H1 (cell line): ENCODE results near the gene RASGRF1. TPM values are rescaled to one million over a fixed set of nuclear protein-coding genes. Genes with fewer than 3 reads are reported as not detected.

ENCODE experiments used
- CTCF ChIA-PET: fragments of 300-600 bp; sonication (Branson Sonifier 250); formaldehyde crosslinking; loops from one replicate; lab custom pipeline; 2021; ENCODE audit not compliant: partially characterized antibody; lab: Charles Lee
- POLR2A ChIA-PET: fragments of 300-600 bp; sonication (Branson Sonifier 250); formaldehyde crosslinking; loops from one replicate; lab custom pipeline; 2021; ENCODE audit warnings: inconsistent platforms; ENCODE audit not compliant: partially characterized antibody; lab: Charles Lee
- DNase-seq, 2 experiments: peaks; one replicate each; pipeline versions ENCODE4 v3.0.0 to v3.0.0-alpha.2; 2010 to 2022; ENCODE audit warnings: low spot score in 2 of 2, low read depth in 1 of 2, mixed read lengths in 1 of 2
- FAIRE-seq: peaks from 2 replicates; lab custom pipeline; 2011; peaks lifted over from hg19 to GRCh38; lab: Jason Lieb, UNC
- H2AFZ ChIP-seq: 2 replicates; pipeline ENCODE4 v1.8.1; 2012; ENCODE audit warnings: low read length, inconsistent platforms
- H2AK5ac ChIP-seq: 2 replicates; pipeline ENCODE4 v1.6.1; 2013; ENCODE audit warnings: low read depth, low read length
- H2BK120ac ChIP-seq: replicated peaks from 2 replicates; pipeline ENCODE3; 2013; ENCODE audit warnings: low read depth, low read length, inconsistent platforms
- H2BK12ac ChIP-seq: 2 replicates; pipeline ENCODE4 v1.6.1; 2013; ENCODE audit warnings: low read depth, low read length
- H2BK15ac ChIP-seq: 2 replicates; pipeline ENCODE4 v1.6.1; 2013; ENCODE audit warnings: low read length
- H2BK20ac ChIP-seq: 2 replicates; pipeline ENCODE4 v1.6.1; 2013; ENCODE audit warnings: low read length
- H2BK5ac ChIP-seq: 2 replicates; pipeline ENCODE4 v1.6.1; 2013; ENCODE audit warnings: low read depth, low read length
- H3K14ac ChIP-seq: 2 replicates; pipeline ENCODE4 v1.6.1; 2013; ENCODE audit warnings: inconsistent platforms; ENCODE audit not compliant: insufficient read length
- H3K18ac ChIP-seq: 2 replicates; pipeline ENCODE4 v1.6.1; 2013; ENCODE audit warnings: low read length; ENCODE audit errors: extremely low read depth
- H3K23ac ChIP-seq: 2 replicates; pipeline ENCODE4 v1.6.1; 2013; ENCODE audit warnings: inconsistent platforms; ENCODE audit not compliant: insufficient read length
- H3K23me2 ChIP-seq: 2 replicates; pipeline ENCODE4 v1.6.1; 2013; ENCODE audit warnings: low read depth, low read length
- H3K27ac ChIP-seq: 2 replicates; pipeline ENCODE4 v1.6.1; 2011; ENCODE audit warnings: low read depth, low read length, inconsistent platforms
- H3K27me3 ChIP-seq, 4 experiments: replicated peaks in 1 of 4; 1 replicate in 1 of 4; 2 replicates in 3 of 4; pipeline versions ENCODE4 v1.6.1 to v1.8.1; 2011 to 2013; ENCODE audit warnings: low read length in 3 of 4, mild to moderate bottlenecking in 3 of 4, inconsistent platforms in 2 of 4, mixed read lengths in 2 of 4, moderate library complexity in 1 of 4; ENCODE audit not compliant: control insufficient read depth in 3 of 4, insufficient read depth in 3 of 4; ENCODE audit errors: extremely low read depth in 1 of 4
- H3K36me3 ChIP-seq, 4 experiments: 2 replicates each; pipeline versions ENCODE4 v1.6.1 to v1.8.1; 2011 to 2013; ENCODE audit warnings: mild to moderate bottlenecking in 4 of 4, low read length in 3 of 4, moderate library complexity in 2 of 4, control low read depth in 1 of 4, inconsistent platforms in 1 of 4; ENCODE audit not compliant: insufficient read depth in 4 of 4, control insufficient read depth in 2 of 4
- H3K4ac ChIP-seq: replicated peaks from 2 replicates; pipeline ENCODE3; 2013; ENCODE audit warnings: low read length, low read depth, mixed read lengths, inconsistent platforms; ENCODE audit not compliant: insufficient read length
- H3K4me1 ChIP-seq, 4 experiments: replicated peaks in 1 of 4; 1 replicate in 1 of 4; 2 replicates in 3 of 4; pipeline versions ENCODE4 v1.6.1 to v1.8.1; 2011 to 2013; ENCODE audit warnings: low read length in 3 of 4, inconsistent platforms in 2 of 4, mixed read lengths in 1 of 4; ENCODE audit not compliant: insufficient read depth in 4 of 4, control insufficient read depth in 3 of 4
- H3K4me2 ChIP-seq, 2 experiments: 2 replicates each; pipeline versions ENCODE4 v1.6.1 to v1.8.1; 2011 to 2013; ENCODE audit warnings: low read depth in 2 of 2, low read length in 2 of 2, control low read depth in 1 of 2, inconsistent platforms in 1 of 2, mild to moderate bottlenecking in 1 of 2; ENCODE audit not compliant: insufficient read depth in 1 of 2
- H3K4me3 ChIP-seq, 4 experiments: fragments of 200-600, 300-600 bp in 1 of 4; sonication (generic), shearing (Covaris generic), sonication (Bioruptor Twin) in 1 of 4; 2 replicates each; pipeline versions ENCODE4 v1.5.1 to v1.8.1; 2011 to 2016; ENCODE audit warnings: low read length in 4 of 4, low read depth in 3 of 4, control low read depth in 2 of 4, inconsistent platforms in 2 of 4, mild to moderate bottlenecking in 2 of 4, mixed read lengths in 1 of 4, moderate library complexity in 1 of 4; ENCODE audit not compliant: insufficient read depth in 2 of 4; ENCODE audit errors: extremely low read depth in 1 of 4
- H3K56ac ChIP-seq: replicated peaks from 2 replicates; pipeline ENCODE3; 2013; ENCODE audit warnings: low read depth, mild to moderate bottlenecking, mixed read lengths, low read length, inconsistent platforms; ENCODE audit not compliant: insufficient read length
- H3K79me1 ChIP-seq: 2 replicates; pipeline ENCODE4 v1.6.1; 2013; ENCODE audit warnings: low read depth, low read length, control low read depth
- H3K79me2 ChIP-seq, 2 experiments: 2 replicates each; pipeline versions ENCODE4 v1.6.1 to v1.8.1; 2012 to 2013; ENCODE audit warnings: low read length in 2 of 2, mild to moderate bottlenecking in 2 of 2, inconsistent platforms in 1 of 2; ENCODE audit not compliant: insufficient read depth in 2 of 2, control insufficient read depth in 1 of 2
- H3K9ac ChIP-seq, 4 experiments: replicated peaks in 1 of 4; 1 replicate in 1 of 4; 2 replicates in 3 of 4; pipeline versions ENCODE4 v1.6.1 to v1.8.1; 2011 to 2013; ENCODE audit warnings: low read depth in 3 of 4, low read length in 3 of 4, control low read depth in 2 of 4, mild to moderate bottlenecking in 2 of 4, moderate library complexity in 2 of 4, inconsistent platforms in 1 of 4; ENCODE audit errors: extremely low read depth in 1 of 4
- H3K9me3 ChIP-seq, 2 experiments: 2 replicates each; pipeline versions ENCODE4 v1.6.1 to v1.8.1; 2012 to 2013; ENCODE audit warnings: mild to moderate bottlenecking in 2 of 2, moderate library complexity in 2 of 2, control low read depth in 1 of 2, inconsistent platforms in 1 of 2, low read depth in 1 of 2, low read length in 1 of 2, mixed read lengths in 1 of 2; ENCODE audit not compliant: insufficient read depth in 2 of 2
- H4K20me1 ChIP-seq, 2 experiments: replicated peaks in 1 of 2; 2 replicates each; pipeline versions ENCODE3 to v1.8.1; 2011 to 2013; ENCODE audit warnings: inconsistent platforms in 2 of 2, low read length in 2 of 2, mild to moderate bottlenecking in 1 of 2; ENCODE audit not compliant: insufficient read depth in 2 of 2, control insufficient read depth in 1 of 2
- H4K5ac ChIP-seq: 2 replicates; pipeline ENCODE4 v1.6.1; 2013; ENCODE audit warnings: low read length, low read depth, mixed read lengths, inconsistent platforms; ENCODE audit not compliant: insufficient read length
- H4K8ac ChIP-seq: 2 replicates; pipeline ENCODE4 v1.8.0; 2013; ENCODE audit warnings: mild to moderate bottlenecking, moderate library complexity, low read length, inconsistent platforms; ENCODE audit not compliant: insufficient read depth; ENCODE audit errors: extremely low read depth
- H4K91ac ChIP-seq: replicated peaks from 2 replicates; pipeline ENCODE3; 2013; ENCODE audit warnings: low read length, mixed read lengths, inconsistent platforms; ENCODE audit not compliant: insufficient read length
- ATF3 ChIP-seq: IDR thresholded peaks from 2 replicates; pipeline ENCODE4 v1.6.1; 2011; ENCODE audit warnings: low read depth, mild to moderate bottlenecking, low read length; ENCODE audit not compliant: insufficient read depth
- CEBPB ChIP-seq: IDR thresholded peaks from 2 replicates; pipeline ENCODE4 v1.6.1; 2012; ENCODE audit warnings: low read depth, low read length
- CREB1 ChIP-seq: IDR thresholded peaks from 2 replicates; pipeline ENCODE4 v1.6.1; 2012; ENCODE audit warnings: inconsistent platforms
- KDM1A ChIP-seq: fragments of 200-600, 300-600 bp; sonication (generic); IDR thresholded peaks from 2 replicates; pipeline ENCODE4 v1.7.1; 2016; ENCODE audit warnings: mild to moderate bottlenecking, low read length, borderline replicate concordance
- RAD21 ChIP-seq, 2 experiments: IDR thresholded peaks in 1 of 2; conservative IDR thresholded peaks in 1 of 2; 2 replicates each; pipeline ENCODE4 v1.6.1; 2011; ENCODE audit warnings: low read depth in 2 of 2, low read length in 2 of 2, improper control_type of control experiment in 1 of 2, inconsistent platforms in 1 of 2, mild to moderate bottlenecking in 1 of 2, moderate library complexity in 1 of 2
- RBBP5 ChIP-seq: IDR thresholded peaks from 2 replicates; pipeline ENCODE4 v1.7.1; 2012; ENCODE audit warnings: low read depth, mild to moderate bottlenecking, inconsistent platforms, low read length, moderate library complexity, borderline replicate concordance
- SIX5 ChIP-seq: IDR thresholded peaks from 2 replicates; pipeline ENCODE4 v1.6.1; 2011; ENCODE audit warnings: mild to moderate bottlenecking, low read depth, low read length
- SP4 ChIP-seq: IDR thresholded peaks from 2 replicates; pipeline ENCODE4 v1.6.1; 2012; ENCODE audit warnings: low read length, inconsistent platforms
- WGBS, 2 experiments: shearing (Covaris generic) in 1 of 2; methylation state at CpG; one replicate each; pipeline versions ENCODE4 v1.1.6 to v1.1.7; 2013 to 2015; ENCODE audit warnings: low lambda C conversion rate in 2 of 2, mixed read lengths in 2 of 2, inconsistent platforms in 1 of 2, low coverage in 1 of 2, missing lambda C conversion rate in 1 of 2; ENCODE audit not compliant: insufficient replicate concordance in 2 of 2, insufficient coverage in 1 of 2, insufficient read length in 1 of 2; ENCODE audit errors: extremely low coverage in 1 of 2, missing lambda C conversion rate in 1 of 2; 5-methylcytosine and 5-hydroxymethylcytosine counted together
- polyA plus RNA-seq, 7 experiments: library from polyadenylated mRNA; depleted of rRNA in 3 of 7; stranded (reverse) in 5 of 7; unstranded in 2 of 7; fragments of >200 nt in 5 of 7; fragments of 200-250 nt in 2 of 7; gene quantifications; 1 replicate in 5 of 7; 2 replicates in 1 of 7; 4 replicates in 1 of 7; pipeline versions ENCODE4 v1.2.1 to v1.2.3, GENCODE V29; 2011 to 2013; ENCODE audit warnings: missing spikeins in 2 of 7, mixed read lengths in 2 of 7
- total RNA-seq: library from RNA; stranded (reverse); fragmentation: NEBNext Ultra II Directional; extraction: Animal tissue kit (Norgen Biotek cat#: 25700); gene quantifications from 2 replicates; pipeline ENCODE4 v1.2.1, GENCODE V29; 2021

RASGRF1 gene
- total and polyA plus RNA-seq, 2 of the 8 experiments (the other 6 are each of a cell fraction or from before 2014, with no cell fraction given): 0.42 to 0.67 TPM

GRCh38 chr15:79053894-79054293 is 36.7 kb downstream of the RASGRF1 start:
- H3K4me1 ChIP-seq: 0 out of 7 replicates have a peak, but pooled peaks cover 0 to 4% (median 0%) of the 10 kb centered on the region in 4 experiments
- no peak overlapping the region for H3K9ac ChIP-seq
- ChIA-PET CTCF (interaction anchor here (1.0 to 22.1 kb wide), 5 partner anchors 9 to 64 kb away, joined by 3 to 236 read pairs (median 5); no protein-coding TSS in a partner anchor), POLR2A (interaction anchor here (1.0 kb wide), 1 partner anchor 31 kb away, joined by 3 read pairs; no protein-coding TSS in a partner anchor)
- no peak overlapping the region for H2BK20ac ChIP-seq
- H3K4me3 ChIP-seq: no peak overlapping the region
- H2BK120ac ChIP-seq: no peak overlapping the region
- peaks cover 0 to 1% of the 10 kb centered on the region in 2 experiments for H4K20me1 ChIP-seq
- H2BK12ac ChIP-seq: no peak overlapping the region
- H3K18ac ChIP-seq: no peak overlapping the region
- no peaks in the 10 kb centered on the region for H3K79me2 ChIP-seq
- no peak overlapping the region for H2BK5ac ChIP-seq
- FAIRE-seq: no peak
- no peak overlapping the region for H3K4me2 ChIP-seq
- no peaks in the 10 kb centered on the region for H3K9me3 ChIP-seq
- H3K36me3 ChIP-seq: no peaks in the 10 kb centered on the region
- no peak overlapping the region for H3K27ac ChIP-seq
- DNase-seq: no peak
- H2AK5ac ChIP-seq: no peak overlapping the region
- no peak overlapping the region for H4K5ac ChIP-seq
- H3K14ac ChIP-seq: no peak overlapping the region
- peaks cover 16 to 36% (median 22%) of the 10 kb centered on the region in 4 experiments for H3K27me3 ChIP-seq
- no peak overlapping the region for H3K23ac ChIP-seq
- no peak overlapping the region for H3K4ac ChIP-seq
- no peak overlapping the region for H2AFZ ChIP-seq
- H2BK15ac ChIP-seq: no peak overlapping the region
- H3K56ac ChIP-seq: no peak overlapping the region
- no peaks in the 10 kb centered on the region; the same call in 1 of the 2 replicates for H3K23me2 ChIP-seq
- no peak overlapping the region for H4K8ac ChIP-seq
- no peaks in the 10 kb centered on the region for H3K79me1 ChIP-seq
- TF ChIP-seq CEBPB (no peak), RAD21 (IDR thresholded peaks at IDR 0.05 in 1 of 2, conservative IDR thresholded peaks at IDR 0.05 in 1 of 2; ENCODE audit: low read depth in 2 of 2, low read length in 2 of 2) (no peak), KDM1A (no peak), RBBP5 (no peak), SP4 (no peak), ATF3 (no peak), SIX5 (no peak), CREB1 (no peak)
- TF ChIP-seq, all 59 proteins: peak for 0
- 92 to 100% methylated on average over 1 to 2 of the region's 2 CpGs for WGBS, 2 experiments
- H4K91ac ChIP-seq: no peak overlapping the region
